Stimulated activated CD4-positive, alpha-beta T cell treated with anti-CD3 and anti-CD28 coated beads, Interleukin-1b, Interleukin-23, amount 100 ng/mL, for 48 hours (primary cell): ENCODE data around the gene DUSP1.

Experiments used
- DNase-seq: peaks from one replicate; pipeline ENCODE4 v3.0.0-alpha.2; 2020

DUSP1 gene

DNA sequence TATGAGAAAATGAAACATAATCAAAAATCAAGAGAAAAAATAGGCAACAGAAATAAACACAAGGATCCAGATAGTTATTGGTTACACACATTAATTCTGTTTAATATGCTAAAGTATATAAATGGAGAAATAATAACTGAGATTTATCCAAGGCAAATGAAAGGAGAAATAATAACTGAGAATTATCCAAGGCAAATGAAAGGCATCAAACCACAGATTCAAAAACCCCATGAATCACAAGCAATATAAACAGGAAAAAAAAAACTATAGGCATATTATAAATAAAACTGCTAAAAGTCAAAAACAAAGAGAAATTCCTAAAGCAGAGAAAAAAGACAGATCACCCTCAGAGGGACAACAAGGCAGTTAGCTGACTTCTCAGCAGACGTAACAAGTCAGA, 10.9 kb downstream of the DUSP1 start:
- DNase-seq = no peak

DNA sequence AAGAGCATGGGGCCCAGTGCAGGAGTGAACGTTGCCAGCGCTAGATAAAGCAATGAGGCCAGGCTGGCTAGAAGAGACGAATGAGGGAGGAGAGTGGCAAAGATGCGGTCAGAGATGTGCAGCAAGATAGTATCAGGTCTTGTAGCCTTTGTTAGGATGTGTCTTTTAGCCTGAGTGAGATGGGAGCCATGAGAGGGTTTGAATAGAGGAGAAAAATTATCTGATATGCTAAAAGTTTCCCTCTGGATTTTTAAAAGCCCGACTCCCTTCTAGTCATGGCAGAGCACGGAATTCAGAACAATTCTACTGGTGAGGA, 12.2 kb downstream of the DUSP1 start:
- DNase-seq = no peak

DNA sequence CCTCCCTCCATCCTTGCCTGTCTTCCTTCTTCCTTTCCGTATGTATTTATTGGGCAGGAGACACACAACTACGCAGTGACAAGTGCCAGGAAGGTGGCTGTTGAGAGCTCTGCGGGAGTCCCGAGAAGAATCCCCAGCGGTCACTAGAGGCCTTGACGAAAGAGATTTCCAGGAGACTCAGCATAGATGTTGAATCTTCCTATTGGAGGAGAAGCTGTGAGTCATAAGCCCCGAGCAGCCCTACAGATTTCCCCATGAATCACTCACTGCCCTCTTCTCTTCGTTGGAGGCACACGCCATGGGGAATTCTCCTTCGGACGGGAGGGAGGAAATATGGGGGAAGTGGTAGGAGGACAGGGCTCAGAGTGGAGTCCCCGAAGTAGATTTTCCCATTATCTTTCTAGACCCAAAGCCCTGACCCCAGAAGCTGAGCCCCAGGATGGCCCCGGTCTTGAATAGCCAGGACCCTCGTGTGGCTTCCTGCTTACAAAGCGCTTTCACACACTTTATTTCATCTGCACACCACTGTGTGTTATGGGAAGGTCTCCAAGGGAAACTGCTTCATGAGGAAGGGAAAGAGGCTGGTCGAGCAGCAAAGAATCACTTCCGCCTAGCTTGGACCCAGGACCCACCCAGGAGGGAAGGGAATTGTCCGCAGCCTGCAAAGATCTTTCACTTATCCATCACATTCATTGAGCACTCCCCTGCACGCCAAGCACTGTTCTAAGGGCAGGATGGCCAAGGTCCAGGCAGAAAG, 12.7 kb downstream of the DUSP1 start:
- DNase-seq = no peak

DNA sequence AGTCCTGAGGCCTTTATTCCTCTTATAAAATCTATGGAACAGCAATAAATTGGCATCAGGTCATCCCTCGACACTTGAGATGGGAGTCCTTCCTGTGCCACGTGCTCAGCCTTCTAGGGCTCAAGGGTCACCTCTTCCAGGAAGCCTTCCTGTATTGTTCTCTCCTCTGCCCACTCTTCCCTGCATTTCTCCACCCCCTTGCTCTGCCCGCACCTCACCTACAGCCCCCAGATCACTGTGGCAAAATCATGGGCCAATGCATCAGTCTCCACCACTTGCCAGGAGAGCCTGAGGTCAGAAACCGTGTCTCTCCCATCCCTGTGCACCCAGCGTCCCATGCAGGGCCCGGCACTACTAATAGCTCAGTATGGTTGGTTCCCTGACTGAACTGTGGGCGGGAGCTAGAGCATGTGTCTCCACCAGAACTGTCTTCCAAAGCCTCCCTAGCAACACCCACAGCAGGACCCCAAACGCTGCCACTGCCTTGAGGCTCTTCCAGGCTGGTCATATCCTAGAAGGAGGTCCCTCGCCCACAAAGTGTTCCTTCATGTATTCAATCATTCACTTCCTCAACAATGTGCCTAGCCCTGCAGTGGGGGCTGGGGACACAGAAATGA, 13.5 kb downstream of the DUSP1 start:
- DNase-seq = no peak

DNA sequence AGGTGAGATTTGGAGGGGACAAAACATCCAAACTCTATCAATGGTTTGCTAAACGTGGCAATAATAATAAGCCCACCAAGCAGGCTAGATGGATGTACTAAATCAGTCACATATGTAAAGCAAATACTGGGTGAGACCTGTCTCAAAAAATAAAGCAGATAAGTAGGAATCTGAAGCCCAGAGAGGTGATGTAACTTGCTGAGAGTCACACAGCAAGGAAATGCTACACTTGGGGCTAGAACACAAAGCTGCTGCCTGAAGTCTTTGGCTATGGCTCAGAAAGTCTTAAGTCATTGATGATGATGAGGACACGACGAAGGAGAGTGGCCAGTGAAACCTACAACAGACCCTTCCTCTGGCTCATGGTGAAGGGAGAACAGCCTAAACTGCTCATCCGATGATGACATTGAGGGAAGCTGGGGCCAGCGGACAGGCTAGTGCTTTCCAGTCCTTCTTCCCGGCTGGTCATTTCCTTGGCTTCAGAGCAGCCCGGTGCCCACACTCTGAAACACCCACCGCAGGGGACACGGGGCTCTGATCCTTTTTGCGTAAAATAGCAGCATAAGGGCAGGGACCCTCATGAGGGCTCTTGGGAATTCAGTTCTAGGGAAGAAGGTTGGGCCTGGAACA, 14.1 kb downstream of the DUSP1 start:
- DNase-seq = no peak

DNA sequence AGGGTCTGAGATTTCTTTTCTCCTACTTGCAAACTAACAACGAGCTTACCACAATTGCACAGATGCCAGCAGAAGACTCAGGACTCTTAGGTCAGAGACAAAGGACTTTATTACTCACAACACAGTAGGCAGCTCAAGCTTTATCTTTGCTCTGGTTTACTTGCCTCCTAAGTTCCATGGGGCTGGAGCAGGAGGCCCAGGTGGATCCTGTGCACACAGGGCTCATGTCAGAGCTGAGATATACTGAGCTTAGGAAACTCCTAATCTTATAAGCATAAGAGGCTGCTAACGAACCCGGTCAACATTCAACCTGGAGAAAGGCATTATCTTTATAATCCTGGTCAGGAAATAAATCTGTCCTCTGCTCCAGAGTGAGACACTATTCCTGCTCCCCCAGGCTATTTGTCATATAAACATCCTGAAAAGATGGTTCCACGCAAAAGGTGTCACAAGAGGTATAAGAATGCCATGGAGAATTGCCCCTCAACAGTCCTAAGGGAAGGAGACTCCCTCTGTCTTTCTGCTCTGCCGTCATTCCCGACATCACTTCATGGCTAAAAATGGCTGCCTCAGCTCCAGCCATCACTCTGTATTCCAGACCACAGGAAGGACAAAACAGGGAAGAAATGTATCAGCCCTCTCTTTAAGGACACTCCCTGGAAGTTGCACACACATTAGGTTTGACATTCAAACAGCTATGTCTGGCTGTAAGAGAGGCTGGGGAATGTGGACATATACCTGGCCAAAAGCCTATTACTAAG, 16.2 kb downstream of the DUSP1 start:
- no peak for DNase-seq

DNA sequence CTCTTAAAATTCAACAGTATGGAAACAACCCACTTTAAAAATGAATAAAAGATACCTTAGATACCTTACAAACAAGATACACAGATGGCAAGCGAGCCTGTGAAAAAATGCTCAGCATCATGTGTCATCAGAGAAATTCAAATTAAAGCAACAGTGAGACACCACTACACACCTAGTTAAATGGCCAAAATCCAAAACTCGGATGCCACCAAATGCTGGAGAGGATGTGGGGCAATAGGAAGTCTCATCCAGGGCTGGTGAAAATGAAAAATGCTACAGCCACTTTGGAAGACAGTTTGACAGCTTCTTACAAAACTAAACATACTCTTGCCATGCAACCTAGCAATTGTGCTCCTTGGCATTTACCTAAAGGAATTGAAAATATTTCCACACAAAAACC, 17.9 kb downstream of the DUSP1 start:
- no peak for DNase-seq

DNA sequence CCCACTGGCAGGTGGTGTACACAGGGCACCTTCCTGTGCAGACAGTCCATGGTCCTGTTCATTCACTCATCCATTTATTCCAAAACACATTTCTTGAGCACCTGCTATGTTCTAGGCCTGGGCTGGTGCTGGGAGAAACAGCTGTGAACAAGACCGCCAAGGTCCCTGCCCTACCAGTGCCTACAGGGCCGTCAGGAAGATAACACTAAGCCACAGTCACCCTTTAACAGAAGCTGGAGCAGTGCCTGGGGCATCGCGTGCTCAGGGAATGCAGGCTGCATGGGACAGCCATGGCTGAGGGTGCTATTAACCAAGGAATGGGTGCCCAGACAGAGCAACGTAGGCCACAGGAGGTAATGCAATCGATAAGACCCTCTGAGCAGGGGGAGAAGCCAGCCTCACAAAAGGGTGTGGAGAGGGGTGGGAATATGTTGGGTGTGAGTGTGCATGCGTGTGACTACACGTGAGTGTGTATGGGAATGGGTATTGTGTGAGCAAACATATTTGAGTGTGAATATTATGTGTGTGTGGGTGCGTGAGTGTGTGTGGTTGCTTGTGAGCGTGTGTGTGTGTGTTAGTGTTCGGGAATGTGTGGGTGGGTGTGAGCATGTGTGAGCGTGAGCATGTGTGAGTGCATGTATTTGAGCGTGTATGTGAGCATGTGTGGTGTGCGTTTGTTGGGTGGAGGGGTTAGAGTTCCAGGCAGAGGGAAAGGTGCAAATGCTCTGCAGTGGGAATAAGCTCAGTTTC, 19.1 kb downstream of the DUSP1 start:
- no peak for DNase-seq

DNA sequence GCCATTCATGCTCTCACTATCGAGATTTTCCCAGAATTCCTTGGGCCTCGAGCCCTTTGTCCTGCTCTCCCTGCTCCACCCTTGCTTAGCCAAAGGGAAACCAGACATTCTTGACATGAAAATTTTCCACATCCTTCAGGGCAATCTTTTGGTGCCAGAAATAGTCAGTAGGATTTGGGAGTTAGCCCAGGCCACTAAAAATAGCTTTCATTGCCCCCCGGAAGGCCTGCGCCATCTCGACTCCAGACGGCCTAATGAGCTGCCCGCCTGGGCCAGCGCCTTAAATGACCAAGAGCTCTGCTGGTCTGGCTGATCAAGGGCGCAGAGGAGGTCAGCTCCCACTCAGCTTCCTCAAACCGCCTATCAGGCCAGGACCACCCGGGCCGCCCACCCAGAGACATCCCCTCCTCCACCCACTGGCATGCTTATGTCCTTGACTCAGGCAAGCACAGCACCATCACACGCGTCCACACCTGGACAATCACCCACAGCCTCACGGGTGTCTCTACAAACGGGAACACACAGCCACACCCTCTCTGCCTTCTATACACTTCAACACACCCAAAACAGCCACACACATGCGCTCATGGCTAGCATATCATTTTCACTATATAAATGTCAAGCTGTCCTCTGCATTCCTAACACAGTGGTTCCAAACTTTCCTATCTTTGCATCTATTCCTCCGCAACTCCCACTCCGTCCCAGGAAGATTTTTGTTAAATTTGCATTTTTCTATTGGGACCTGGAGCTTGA, 20.9 kb downstream of the DUSP1 start:
- DNase-seq = no peak

DNA sequence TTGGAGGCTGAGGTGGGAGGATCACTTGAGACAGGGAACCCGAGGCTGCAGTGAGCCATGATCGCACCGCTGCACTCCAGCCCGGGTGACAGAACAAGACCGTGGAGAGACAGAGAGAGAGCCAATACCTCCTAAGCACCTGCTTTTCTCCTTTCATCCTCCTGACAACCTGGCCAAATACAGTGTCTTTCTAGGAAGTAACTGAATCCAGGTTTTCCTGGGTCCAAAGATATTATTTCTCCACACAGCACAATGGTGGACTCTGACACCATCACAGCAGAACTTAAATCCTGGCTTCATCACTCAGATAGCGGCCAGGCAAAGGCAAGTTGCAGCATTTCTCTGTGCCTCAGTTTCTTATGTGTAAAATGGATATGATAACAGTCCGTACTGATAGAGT, 21.9 kb downstream of the DUSP1 start:
- no peak for DNase-seq

DNA sequence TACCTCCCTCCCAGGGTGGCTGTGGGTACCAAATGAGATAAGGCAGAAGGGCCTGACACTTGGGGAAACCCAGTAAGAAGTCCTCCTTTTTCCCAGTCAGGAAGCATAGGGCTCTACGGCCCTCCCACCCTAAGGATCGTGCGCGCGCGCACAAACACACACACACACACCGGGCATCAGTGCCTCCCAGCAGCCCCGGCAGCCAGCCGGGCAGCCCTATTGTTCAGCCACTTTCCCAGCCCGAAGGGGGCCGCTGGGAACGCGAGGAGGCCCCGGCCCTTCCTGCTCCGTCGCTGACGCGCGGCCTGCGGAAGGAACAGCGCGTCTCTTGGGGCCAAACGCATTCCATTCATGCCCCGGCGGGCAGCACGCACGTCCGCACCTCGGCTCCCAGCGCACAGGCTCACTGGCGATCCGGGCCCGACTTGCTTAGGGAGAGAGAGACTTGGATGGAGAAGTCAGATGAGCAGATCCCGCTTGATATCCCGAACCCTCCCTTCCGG, 22.6 kb downstream of the DUSP1 start:
- DNase-seq = no peak

DNA sequence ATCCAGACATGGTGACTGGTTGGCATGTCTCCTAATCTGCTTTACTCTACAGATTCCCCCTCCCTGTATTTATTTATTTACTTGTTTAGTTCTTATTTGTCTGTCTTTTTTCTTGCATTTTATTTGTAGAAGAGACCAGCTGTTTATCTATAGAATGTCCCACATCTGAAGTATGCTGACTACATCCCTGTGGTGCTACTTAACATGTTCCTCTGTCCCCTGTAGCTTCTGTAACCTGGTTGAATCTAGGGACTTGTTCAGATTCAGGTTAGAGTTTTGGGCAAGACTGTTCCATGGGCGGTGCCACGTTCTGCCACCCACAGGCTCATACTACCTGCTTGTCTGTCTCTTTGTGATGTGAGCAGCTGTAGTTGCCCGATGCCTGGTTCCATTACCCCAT, 23.5 kb downstream of the DUSP1 start:
- DNase-seq = no peak

DNA sequence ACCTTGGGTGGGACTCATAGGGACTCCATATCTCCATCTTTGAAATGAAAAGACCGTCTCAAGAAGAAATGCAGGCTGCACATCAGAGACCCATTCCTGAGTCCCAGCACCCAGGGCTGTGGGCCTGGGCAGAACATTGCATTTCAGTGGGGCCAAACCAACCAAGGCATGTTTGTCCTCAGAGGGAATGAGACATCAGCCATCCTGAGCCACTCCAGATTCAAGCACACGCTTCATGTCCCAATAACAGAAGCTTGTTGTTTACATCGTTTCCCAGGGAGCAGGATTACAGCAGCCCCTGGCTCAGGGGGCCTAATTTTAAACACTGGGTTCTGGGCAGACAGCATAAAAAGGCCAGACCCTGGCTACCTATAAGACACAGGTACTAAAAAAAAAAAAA, 24.3 kb downstream of the DUSP1 start:
- DNase-seq = no peak

DNA sequence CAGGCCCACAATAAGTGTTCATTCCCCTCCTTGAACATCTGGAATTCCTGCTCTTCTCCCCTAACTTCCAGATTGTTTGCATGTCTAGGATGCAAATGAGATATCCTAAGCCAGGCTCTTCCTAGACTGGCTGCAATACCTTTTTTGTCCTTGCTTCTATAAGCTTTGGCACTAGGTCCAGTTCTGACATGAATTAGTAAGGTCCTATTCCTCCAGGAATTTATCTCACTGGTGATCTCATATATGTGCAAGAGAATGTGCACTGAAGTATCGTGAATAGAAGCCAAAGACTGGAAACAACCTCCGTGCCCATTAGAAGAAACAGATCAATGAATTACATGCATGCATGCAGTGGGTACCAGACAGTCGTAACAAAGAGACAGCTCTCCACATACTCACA, 25.2 kb downstream of the DUSP1 start:
- no peak for DNase-seq

DNA sequence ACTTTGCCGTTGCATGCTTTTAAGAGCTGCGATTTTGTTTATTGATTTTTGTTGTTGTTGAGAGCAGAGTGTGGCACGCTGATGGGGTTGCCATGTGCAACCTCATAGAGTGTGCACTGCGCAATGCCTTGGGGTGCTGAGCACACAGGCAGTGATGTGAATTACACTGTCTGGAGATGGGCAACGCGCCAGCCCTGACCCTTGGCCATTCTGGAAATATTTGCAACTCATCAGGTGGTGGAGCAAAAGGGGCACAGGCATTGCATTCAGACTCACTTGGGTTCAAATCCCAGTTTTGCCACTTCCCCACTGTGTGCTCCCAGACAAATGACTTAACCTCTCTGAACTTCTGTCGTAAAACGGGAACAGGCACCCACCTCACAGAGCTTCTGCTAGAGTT, 25.6 kb downstream of the DUSP1 start:
- DNase-seq = no peak

DNA sequence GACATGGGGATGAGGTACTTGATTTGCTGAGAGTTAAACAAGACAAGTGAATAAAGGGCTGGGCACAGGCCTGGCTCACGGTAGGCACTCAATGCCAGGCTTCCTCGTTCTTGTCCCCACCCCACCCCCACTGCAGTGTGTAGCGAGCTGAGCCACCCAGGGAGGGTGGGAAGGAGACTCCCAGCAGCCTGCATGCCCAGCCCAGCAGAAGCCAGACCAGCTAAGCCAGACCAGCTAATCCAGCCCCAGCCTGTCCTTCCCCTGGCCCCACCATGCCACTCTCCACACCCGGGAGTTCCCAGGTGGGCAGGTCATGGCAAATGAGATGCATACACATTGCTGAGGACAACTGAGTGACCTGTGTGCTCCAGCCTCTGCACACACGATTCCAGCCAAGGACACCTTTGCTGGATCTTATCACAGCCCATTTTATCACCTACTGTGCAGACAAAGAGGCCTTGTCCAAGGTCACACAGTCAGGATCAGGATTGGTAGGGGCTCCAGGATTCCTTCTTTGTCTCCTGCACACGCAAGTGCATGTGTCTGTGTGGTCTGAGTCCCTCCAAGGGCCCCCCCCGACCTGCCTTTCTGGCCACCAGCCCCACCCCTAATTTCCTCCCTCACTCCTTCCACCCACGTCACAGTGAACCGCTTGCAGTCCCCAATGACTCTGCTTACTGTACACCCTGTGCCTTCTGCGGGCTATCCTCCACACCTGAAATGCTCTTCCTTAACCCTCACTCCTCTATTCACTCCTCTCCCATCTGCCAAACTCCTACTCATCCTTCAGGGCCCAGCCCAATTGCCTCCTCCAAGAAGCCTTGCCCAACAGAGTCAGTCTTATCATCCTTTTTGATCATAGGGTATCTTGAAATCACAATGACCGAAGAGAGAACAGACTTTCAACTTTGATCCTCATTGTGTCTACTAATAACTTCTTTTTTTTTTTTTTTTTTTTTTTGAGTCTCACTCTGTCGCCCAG, 26.6 kb downstream of the DUSP1 start:
- no peak for DNase-seq

DNA sequence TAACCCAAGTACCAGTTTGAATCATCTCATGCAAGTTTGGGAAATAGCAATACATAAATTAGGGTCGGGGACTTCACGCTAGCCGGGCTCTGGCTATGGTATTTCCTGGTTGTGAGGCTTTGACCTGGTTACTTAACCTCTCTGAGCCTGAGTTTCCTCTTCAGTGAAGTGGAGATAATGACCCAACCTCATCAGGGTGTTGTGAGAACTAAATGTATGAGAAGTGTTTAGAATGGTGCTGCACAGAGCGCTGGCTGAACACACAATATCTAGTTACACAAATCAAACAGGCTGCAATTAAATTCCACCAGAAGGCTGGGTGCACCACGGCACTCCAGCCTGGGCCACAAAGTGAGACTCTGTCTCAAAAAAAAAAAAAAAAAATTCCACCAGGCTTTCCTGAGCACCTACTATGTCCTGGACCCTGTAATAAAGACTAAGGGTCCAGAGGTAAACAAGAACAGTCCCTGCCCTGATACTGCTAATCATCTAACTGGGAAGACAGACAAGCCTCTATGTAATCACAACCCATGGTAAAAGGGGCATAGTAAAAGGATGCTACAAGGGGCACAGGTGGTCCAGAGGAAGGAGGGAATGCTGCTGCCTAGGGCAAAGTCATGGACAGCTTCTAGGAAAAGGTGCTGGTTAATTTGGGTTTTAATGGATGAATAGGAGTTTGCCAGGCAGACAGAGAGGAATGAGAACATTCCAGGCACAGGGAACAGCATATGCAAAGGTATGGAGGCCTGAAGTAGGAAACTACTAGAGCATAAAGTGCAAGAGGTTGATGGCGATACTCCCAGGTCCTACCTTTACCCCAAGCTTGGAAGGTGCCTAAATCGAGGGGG, 27.7 kb downstream of the DUSP1 start:
- no peak for DNase-seq

DNA sequence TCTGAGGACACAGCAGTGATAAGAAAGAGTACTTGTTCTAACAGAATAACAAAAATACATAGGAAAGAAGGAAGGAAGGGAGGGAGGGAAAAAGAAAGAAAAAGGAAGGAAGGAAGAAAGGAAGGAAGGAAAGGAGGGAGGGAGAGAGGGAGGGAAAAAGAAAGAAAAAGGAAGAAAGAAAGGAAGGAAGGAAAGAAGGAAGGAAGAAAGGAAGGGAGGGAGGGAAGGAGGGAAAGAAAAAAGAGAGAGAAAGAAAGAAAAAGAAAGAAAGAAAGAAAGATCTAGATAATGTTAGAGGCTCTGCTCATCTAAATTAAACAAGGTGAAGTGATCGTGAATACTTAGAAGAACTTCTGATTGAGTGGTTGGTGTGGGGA, 29.8 kb downstream of the DUSP1 start:
- DNase-seq = no peak

DNA sequence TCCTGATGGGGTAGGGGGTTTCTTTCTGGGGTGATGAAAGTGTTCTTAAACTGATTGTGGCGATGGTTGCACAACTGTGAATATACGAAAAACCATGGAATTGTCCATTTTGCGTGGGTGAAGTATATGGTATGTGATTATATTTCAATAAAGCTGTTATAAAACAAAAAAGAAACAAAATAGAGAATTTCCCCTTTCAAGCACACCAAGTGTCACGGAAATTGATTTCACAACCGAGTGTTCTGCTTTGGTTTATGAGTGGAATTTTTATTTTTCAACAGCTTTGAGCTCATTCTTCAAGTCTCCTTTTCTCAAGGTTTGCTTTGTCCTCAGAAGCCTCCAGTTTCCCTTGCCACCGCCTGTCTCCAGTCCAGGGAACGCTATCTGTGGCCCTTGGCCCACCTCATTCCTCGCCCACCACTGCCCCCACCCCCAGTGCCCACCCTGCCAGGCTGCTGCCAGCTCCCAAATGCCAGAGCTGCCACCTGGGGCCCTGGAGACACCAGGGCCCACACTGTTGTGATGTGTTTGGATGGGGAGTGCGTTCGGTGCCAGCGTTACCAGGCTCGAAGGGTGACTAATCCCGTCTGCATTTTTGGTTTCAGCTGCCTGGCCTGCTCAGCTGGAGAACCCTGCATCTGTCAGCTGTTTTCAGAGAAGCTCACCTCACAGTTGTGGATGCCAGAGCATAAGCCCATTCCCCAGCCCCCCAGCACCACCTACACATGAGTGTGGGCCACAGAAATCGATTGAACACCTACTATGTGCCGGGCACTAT, 30.4 kb downstream of the DUSP1 start:
- DNase-seq = no peak
